PC-3 (cell line): ENCODE data around the gene ZSCAN12.

Source experiments
- EZH2 ChIP-seq: fragments of 300-600 bp; sonication (generic); IDR thresholded peaks from one replicate; pipeline ENCODE4 v1.6.1; 2017; ENCODE audit warnings: antibody characterized with exemption, mild to moderate bottlenecking, low read length; ENCODE audit not compliant: unreplicated experiment
- TF ChIP-seq, protein P1 (sequence below): fragments of 300-600 bp; sonication (generic); conservative IDR thresholded peaks from 2 replicates; pipeline ENCODE4 v1.5.1; 2017; ENCODE audit warnings: antibody characterized with exemption, low read depth, mild to moderate bottlenecking, low read length

DNA sequence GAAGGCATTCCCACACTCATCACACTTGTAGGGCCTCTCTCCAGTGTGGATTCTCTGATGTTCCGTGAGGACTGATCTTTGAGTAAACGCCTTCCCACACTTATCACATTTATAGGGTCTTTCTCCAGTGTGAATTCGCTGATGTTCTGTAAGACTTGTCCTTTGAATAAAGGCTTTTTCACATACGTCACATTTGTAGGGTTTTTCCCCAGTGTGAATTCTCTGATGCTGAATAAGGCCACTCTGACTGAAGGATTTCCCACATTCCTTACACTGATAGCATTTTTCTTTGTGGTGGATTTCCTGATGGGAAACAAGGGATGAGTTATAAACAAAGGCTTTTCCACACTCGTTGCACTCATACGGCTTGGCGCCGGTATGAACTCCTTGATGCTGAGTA, 8.9 kb downstream of the ZSCAN12 start:
- TF ChIP-seq, protein P1, sequence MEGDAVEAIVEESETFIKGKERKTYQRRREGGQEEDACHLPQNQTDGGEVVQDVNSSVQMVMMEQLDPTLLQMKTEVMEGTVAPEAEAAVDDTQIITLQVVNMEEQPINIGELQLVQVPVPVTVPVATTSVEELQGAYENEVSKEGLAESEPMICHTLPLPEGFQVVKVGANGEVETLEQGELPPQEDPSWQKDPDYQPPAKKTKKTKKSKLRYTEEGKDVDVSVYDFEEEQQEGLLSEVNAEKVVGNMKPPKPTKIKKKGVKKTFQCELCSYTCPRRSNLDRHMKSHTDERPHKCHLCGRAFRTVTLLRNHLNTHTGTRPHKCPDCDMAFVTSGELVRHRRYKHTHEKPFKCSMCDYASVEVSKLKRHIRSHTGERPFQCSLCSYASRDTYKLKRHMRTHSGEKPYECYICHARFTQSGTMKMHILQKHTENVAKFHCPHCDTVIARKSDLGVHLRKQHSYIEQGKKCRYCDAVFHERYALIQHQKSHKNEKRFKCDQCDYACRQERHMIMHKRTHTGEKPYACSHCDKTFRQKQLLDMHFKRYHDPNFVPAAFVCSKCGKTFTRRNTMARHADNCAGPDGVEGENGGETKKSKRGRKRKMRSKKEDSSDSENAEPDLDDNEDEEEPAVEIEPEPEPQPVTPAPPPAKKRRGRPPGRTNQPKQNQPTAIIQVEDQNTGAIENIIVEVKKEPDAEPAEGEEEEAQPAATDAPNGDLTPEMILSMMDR = no peak
- TF ChIP-seq EZH2 = no peak
